Psoas muscle (tissue), 8 donors: Measurements from ENCODE around the gene TFB1M. TPM values are rescaled to one million over a fixed set of nuclear protein-coding genes. Genes with fewer than 3 reads are reported as not detected.
A peak's percentile ranks its signal among the peaks of the same experiment; 100 is the strongest.
"Not testable (repeated sequence)": the region's sequence is repeated elsewhere in the genome, so short reads cannot be mapped to it uniquely, and the experiment has no call there.

Source experiments
- ATAC-seq, 4 donors: fragments of 200-7000 bp; cut with Tn5 transposase; one replicate each; pipeline ENCODE4 v1.9.1; 2020; ENCODE audit warnings: moderate library complexity in 3 of 4, mild to moderate bottlenecking in 2 of 4
- DNase-seq, 2 donors: peaks; one replicate each; pipeline ENCODE4 v3.0.0-alpha.2; 2020
- H3K27ac ChIP-seq: fragments of 200-600 bp; one replicate; pipeline ENCODE4 v1.8.0; 2022
- H3K27me3 ChIP-seq, 3 donors: fragments of 200-600 bp in 1 of 3; one replicate each; pipeline versions ENCODE4 v1.6.1 to v1.8.0; 2013 to 2022; ENCODE audit warnings: low read length in 2 of 3, mild to moderate bottlenecking in 2 of 3, moderate library complexity in 1 of 3; ENCODE audit not compliant: insufficient read depth in 3 of 3
- H3K36me3 ChIP-seq, 2 donors: fragments of 200-600 bp in 1 of 2; one replicate each; pipeline versions ENCODE4 v1.6.1 to v1.8.0; 2013 to 2022; ENCODE audit warnings: low read depth in 1 of 2, mild to moderate bottlenecking in 1 of 2, moderate library complexity in 1 of 2; ENCODE audit not compliant: insufficient read depth in 1 of 2
- H3K4me1 ChIP-seq: fragments of 200-600 bp; one replicate; pipeline ENCODE4 v1.8.0; 2022
- H3K4me3 ChIP-seq: fragments of 200-600 bp; one replicate; pipeline ENCODE4 v1.8.0; 2022; ENCODE audit warnings: mild to moderate bottlenecking
- H3K9me3 ChIP-seq: fragments of 200-600 bp; one replicate; pipeline ENCODE4 v1.8.0; 2022
- WGBS, 3 donors: extraction: QIAGEN DNeasy Blood & Tissue Kit; methylation state at CpG; one replicate each; pipeline versions ENCODE4 v1.1.6 to v1.1.7; 2013; 5-methylcytosine and 5-hydroxymethylcytosine counted together
- intact Hi-C, 2 donors: fragments of 100-400 bp; cut with DNase I; formaldehyde crosslinking; loops; one replicate each; pipeline versions ENCODE4 v1.11.0 to v1.14.2; 2022
- polyA plus RNA-seq, 3 donors: library from polyadenylated mRNA; stranded (reverse); fragments of 200-250 nt; gene quantifications; one replicate each; pipeline ENCODE4 v1.2.3, GENCODE V29; 2013
- total RNA-seq, 4 donors: library from RNA; stranded (reverse); fragmentation: NEBNext Ultra II Directional in 2 of 4; extraction: Animal tissue kit (Norgen Biotek cat#: 25700) in 2 of 4; gene quantifications; one replicate each; pipeline versions ENCODE4 v1.2.1 to v1.2.4, GENCODE V29; 2021 to 2023
- TF ChIP-seq, protein P1 (sequence below): fragments of 200-600 bp; IDR thresholded peaks from one replicate; pipeline ENCODE4 v1.8.0; 2022; ENCODE audit warnings: antibody characterized with exemption
- donor health status: healthy with polysubstance abuse.
- donor health status: DM: no; HTN: no; CAD: no; lungs with moderate emphysema.
- donor health status: Bipolar disorder and iron deficiency.
- donor health status: healthy.
- donor health status: DM: yes; HTN: yes; CAD: no.
- donor health status: DM: no; HTN: no; CAD: no.
- donor health status: DM: no; HTN: no; CAD: no.
- donor health status: DM: yes; HTN: yes; CAD: no.

TFB1M gene
- total and polyA plus RNA-seq, 7 donors, result 7.2 to 25.9 (median 17.8) TPM

DNA sequence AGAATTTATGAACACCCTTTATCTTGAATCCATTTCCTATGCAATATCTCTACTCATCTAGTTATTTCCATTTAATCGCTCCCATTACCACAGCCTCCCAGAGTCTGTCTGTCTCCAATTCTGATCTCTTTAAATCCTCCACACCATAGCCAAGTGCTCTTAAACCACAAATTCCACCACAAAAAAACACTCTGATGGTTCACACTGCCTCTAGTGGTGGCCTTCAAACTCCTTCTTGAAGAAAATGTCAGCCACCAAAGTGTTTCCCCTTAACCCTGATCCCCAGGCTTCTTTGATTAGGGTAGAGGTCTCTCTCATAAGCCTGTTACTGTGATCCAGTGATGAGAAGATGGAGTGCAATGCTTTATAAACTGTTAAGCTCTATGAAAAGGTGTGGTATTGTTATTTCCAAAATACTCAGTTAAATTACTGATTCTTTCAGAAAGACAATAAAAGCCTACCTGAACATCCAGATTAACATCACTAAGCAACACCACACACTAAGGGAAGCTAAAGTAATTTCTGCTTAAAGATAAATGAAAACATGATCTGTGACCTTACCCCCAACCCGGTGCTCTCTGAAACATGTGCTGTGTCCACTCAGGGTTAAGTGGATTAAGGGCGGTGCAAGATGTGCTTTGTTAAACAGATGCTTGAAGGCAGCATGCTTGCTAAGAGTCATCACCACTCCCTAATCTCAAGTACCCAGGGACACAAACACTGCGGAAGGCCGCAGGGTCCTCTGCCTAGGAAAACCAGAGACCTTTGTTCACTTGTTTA is 46.0 kb downstream of the TFB1M start:
- DNase-seq, intact Hi-C loops, H3K27ac ChIP-seq, H3K9me3 ChIP-seq, H3K27me3 ChIP-seq, H3K4me3 ChIP-seq: not testable (repeated sequence)
- ATAC-seq, result peak in 1 of 4 donors; percentile 35
- 87 to 95% (median 89%) methylated on average over 3 of the region's 5 CpGs for WGBS, 3 donors
- TF ChIP-seq, protein P1, sequence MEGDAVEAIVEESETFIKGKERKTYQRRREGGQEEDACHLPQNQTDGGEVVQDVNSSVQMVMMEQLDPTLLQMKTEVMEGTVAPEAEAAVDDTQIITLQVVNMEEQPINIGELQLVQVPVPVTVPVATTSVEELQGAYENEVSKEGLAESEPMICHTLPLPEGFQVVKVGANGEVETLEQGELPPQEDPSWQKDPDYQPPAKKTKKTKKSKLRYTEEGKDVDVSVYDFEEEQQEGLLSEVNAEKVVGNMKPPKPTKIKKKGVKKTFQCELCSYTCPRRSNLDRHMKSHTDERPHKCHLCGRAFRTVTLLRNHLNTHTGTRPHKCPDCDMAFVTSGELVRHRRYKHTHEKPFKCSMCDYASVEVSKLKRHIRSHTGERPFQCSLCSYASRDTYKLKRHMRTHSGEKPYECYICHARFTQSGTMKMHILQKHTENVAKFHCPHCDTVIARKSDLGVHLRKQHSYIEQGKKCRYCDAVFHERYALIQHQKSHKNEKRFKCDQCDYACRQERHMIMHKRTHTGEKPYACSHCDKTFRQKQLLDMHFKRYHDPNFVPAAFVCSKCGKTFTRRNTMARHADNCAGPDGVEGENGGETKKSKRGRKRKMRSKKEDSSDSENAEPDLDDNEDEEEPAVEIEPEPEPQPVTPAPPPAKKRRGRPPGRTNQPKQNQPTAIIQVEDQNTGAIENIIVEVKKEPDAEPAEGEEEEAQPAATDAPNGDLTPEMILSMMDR, result peak; percentile 28
- H3K36me3 ChIP-seq, result peaks cover 0 to 11% of the 10 kb centered on the region in 2 donors
- H3K4me1 ChIP-seq, result peaks cover 15% of the 10 kb centered on the region

DNA sequence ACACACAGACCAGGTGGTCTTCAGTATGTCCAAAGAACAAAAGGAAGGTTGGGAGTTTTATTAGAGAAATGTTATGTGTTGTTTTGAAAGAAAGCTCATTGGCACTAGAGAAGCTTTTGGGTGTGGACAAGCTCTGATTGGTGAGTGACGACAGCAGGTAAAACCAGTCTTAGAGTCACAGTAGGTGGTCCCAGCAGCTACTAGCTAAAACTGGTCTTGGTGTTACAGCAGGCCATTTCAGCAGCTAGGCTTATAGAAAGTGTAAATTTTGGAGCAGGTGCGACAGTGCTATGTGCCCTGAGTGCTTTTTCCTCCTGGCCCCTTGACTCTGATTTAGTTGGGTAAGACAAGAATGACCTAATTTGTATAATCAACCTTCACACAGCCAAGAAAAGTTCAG is 46.9 kb downstream of the TFB1M start:
- Histone ChIP-seq H3K36me3 (peaks cover 0 to 11% of the 10 kb centered on the region in 2 donors), H3K27ac (no peak overlapping the region), H3K9me3 (no peaks in the 10 kb centered on the region), H3K27me3 (no peaks in the 10 kb centered on the region), H3K4me3 (no peak overlapping the region), H3K4me1 (peaks cover 10% of the 10 kb centered on the region)
- ATAC-seq, result no peak
- TF ChIP-seq, protein P1, result no peak
- 95 to 100% (median 96%) methylated on average over 2 of the region's 2 CpGs for WGBS, 3 donors
- DNase-seq, result no peak
- intact Hi-C loops, result no loop called here

DNA sequence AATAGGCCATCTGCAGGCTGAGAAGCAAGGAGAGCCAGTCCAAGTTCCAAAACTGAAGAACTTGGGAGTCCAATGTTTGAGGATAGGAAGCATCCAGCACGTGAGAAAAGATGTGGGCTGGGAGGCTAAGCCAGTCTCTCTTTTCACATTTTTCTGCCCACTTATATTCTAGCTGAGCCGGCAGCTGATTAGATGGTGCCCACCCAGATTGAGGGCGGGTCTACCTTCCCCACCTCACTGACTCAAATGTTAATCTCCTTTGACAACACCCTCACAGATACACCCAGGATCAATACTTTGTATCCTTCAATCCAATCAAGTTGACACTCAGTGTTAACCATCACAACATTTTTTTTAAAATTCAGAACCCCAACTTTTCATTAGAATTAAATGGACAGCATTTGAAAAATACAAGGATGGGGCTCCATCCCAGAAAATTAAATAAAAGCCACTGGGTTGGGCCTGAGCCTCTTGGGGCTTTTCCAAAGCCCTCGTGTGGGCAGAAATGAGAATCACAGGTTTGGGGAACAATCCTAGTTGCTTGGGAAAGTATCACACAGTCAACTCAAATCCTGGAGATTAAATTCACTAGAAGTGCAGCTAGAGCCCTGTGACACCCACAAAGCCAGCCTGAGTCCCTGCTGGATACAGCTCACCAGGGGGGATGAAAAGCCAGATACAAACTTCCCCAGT is 48.3 kb downstream of the TFB1M start:
- Histone ChIP-seq H3K9me3 (no peaks in the 10 kb centered on the region), H3K36me3 (peaks cover 0 to 11% of the 10 kb centered on the region in 2 donors), H3K4me3 (no peak overlapping the region), H3K27ac (no peak overlapping the region), H3K27me3 (no peaks in the 10 kb centered on the region), H3K4me1 (peaks cover 4% of the 10 kb centered on the region)
- DNase-seq (no peak), ATAC-seq (no peak)
- intact Hi-C loops, result no loop called here
- TF ChIP-seq, protein P1, result no peak
- WGBS, 3 donors, result 87 to 95% (median 88%) methylated on average over 4 of the region's 4 CpGs

DNA sequence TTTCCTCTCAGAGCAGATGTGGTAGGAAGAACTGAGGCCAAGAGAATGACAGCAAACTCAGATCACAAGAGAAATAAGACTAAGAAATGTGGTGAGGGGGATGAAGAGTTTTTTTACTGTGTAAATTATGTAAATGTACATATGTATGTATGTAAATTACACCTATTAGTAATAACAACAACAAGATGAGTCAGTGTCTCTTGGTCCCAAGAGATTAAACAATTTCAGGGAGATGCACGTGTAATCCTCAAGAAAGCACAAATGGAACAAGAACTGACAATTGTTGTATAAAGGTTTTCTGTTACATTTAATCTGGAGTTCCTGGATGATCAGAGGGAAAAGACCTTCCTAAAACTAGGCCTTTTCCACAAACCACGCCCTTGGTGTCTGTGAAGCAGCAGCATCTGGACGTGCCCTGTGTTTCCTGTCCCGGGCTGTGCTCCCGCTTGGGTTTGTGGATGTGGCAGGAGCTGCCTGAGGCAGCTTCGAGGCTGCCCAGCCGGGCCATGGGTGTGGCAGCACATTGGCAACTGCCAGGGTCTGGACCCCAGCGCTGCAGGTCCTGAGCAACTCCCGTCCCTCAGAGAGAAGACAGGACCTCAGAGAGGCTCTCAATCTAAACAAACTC is 49.5 kb downstream of the TFB1M start:
- WGBS, 3 donors, result 58 to 67% (median 63%) methylated on average over 9 of the region's 9 CpGs
- intact Hi-C loops, result no loop called here
- Histone ChIP-seq H3K9me3 (no peaks in the 10 kb centered on the region), H3K4me3 (no peak overlapping the region), H3K27me3 (no peaks in the 10 kb centered on the region), H3K4me1 (peaks cover 4% of the 10 kb centered on the region), H3K27ac (no peak overlapping the region), H3K36me3 (peaks cover 4 to 18% of the 10 kb centered on the region in 2 donors)
- TF ChIP-seq, protein P1, result no peak
- DNase-seq (no peak), ATAC-seq (no peak)
